GM23248 (cell line): ENCODE measurements around the gene ZNF227.

Source experiments
- EZH2 ChIP-seq: fragments of 200-600 bp; sonication (generic); IDR thresholded peaks from 2 replicates; pipeline ENCODE4 v1.6.1; 2018; ENCODE audit warnings: antibody characterized with exemption, mild to moderate bottlenecking; ENCODE audit not compliant: insufficient read depth, poor library complexity, severe bottlenecking
- EZH2phosphoT487 ChIP-seq: fragments of 200-600 bp; sonication (generic); IDR thresholded peaks from 2 replicates; pipeline ENCODE4 v1.6.1; 2018; ENCODE audit warnings: antibody characterized with exemption, moderate library complexity, mild to moderate bottlenecking, low read depth; ENCODE audit not compliant: insufficient read depth

DNA sequence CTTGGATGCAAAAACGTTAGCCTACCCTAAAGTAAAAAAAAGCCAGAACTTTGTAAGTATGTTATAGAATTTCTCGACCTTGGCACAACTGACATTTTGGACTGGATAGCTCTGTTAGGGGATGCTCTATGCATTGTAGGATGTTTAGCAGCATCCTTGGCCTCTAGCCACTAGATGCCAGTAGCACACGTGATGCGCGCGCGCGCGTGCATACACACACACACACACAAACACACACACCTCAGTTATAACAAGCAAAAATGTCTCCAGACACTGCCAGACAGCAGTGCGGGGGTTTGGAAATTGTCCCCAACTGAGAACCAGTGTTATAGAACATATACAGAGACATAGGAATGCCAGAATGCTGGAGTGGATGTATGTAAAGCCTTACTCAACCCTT, 30.2 kb upstream of the ZNF227 start:
- TF ChIP-seq EZH2phosphoT487 (no peak), EZH2 (no peak)
